ENCODE data around the gene GMDS.

DNA sequence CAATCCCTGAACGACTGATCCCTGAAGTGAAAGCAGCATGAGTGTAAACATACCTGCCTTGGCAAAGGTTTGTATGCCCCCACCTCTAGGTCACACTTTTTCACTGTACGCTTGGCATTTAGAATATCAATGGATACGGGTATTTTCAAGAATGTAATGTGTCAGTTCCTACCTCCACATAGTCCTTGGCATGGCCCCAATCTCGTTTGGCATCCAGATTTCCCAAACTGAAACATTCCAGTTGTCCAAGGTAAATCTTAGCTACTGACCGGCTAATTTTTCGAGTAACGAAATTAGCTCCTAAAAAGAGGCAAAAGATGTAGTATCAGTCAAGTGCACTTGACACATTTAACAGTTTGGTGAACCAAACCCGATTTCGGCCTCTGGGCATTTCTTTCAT lies 315.5 kb downstream of the GMDS start:
- TF ChIP-seq, protein P1, sequence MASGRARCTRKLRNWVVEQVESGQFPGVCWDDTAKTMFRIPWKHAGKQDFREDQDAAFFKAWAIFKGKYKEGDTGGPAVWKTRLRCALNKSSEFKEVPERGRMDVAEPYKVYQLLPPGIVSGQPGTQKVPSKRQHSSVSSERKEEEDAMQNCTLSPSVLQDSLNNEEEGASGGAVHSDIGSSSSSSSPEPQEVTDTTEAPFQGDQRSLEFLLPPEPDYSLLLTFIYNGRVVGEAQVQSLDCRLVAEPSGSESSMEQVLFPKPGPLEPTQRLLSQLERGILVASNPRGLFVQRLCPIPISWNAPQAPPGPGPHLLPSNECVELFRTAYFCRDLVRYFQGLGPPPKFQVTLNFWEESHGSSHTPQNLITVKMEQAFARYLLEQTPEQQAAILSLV (CRISPR knock-in tag; IDR thresholded peaks at IDR 0.05; ENCODE audit: borderline replicate concordance) = no peak
- no peak for TF ChIP-seq ZBTB8A (CRISPR knock-in tag; IDR thresholded peaks at IDR 0.05; ENCODE audit: borderline replicate concordance, low read depth)
- TF ChIP-seq, protein P2, sequence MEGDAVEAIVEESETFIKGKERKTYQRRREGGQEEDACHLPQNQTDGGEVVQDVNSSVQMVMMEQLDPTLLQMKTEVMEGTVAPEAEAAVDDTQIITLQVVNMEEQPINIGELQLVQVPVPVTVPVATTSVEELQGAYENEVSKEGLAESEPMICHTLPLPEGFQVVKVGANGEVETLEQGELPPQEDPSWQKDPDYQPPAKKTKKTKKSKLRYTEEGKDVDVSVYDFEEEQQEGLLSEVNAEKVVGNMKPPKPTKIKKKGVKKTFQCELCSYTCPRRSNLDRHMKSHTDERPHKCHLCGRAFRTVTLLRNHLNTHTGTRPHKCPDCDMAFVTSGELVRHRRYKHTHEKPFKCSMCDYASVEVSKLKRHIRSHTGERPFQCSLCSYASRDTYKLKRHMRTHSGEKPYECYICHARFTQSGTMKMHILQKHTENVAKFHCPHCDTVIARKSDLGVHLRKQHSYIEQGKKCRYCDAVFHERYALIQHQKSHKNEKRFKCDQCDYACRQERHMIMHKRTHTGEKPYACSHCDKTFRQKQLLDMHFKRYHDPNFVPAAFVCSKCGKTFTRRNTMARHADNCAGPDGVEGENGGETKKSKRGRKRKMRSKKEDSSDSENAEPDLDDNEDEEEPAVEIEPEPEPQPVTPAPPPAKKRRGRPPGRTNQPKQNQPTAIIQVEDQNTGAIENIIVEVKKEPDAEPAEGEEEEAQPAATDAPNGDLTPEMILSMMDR (CRISPR knock-in tag; IDR thresholded peaks at IDR 0.05) = no peak
